Stimulated activated naive CD8-positive, alpha-beta T cell treated with anti-CD3 and anti-CD28 coated beads, Interleukin-15, Interleukin-2, amounts not matched to agents 100 ng/mL and 50 ng/mL, for 24 hours (primary cell): ENCODE measurements around the gene CSNK2A1.

Experiments used
- H3K27ac Mint-ChIP-seq: one replicate; pipeline ENCODE4 v1.8.0; 2021; ENCODE audit warnings: mild to moderate bottlenecking, mixed read lengths
- H3K27me3 Mint-ChIP-seq: one replicate; pipeline ENCODE4 v1.8.0; 2021; ENCODE audit warnings: mixed read lengths
- H3K36me3 Mint-ChIP-seq: one replicate; pipeline ENCODE4 v1.8.0; 2021; ENCODE audit warnings: low read depth, mixed read lengths
- H3K4me1 Mint-ChIP-seq: one replicate; pipeline ENCODE4 v1.8.0; 2021; ENCODE audit warnings: low read depth, mixed read lengths
- H3K4me3 Mint-ChIP-seq: one replicate; pipeline ENCODE4 v1.8.0; 2021; ENCODE audit warnings: mild to moderate bottlenecking, mixed read lengths
- H3K9me3 Mint-ChIP-seq: one replicate; pipeline ENCODE4 v1.8.0; 2021; ENCODE audit warnings: mixed read lengths

The CSNK2A1 gene

DNA sequence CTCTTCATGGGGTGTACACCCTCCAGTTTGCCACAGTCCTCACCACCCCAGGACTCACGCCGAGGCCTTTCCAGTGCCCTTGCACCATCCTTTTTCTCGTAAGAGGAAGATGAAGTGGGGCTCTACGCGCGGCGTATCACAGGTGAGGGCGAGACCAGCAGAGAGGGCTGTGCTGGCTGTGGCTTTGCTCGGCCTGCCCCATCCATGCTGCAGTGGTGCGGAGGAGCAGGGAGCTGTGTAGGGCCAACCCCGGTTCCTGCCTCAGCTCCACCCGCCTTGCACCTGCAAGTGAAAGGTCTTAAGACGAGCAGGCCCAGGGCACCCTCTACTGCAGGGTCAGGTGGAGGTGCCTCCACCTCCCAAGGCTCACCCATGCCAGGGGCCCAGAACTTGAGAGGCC is 111.4 kb downstream of the CSNK2A1 start:
- no peaks in the 10 kb centered on the region for H3K27me3 Mint-ChIP-seq
- H3K4me3 Mint-ChIP-seq = peak overlapping the region; percentile 52
- H3K36me3 Mint-ChIP-seq = peaks cover 64% of the 10 kb centered on the region
- H3K27ac Mint-ChIP-seq = peak overlapping the region; percentile 96
- H3K9me3 Mint-ChIP-seq = no peaks in the 10 kb centered on the region
- H3K4me1 Mint-ChIP-seq = peaks cover 64% of the 10 kb centered on the region

DNA sequence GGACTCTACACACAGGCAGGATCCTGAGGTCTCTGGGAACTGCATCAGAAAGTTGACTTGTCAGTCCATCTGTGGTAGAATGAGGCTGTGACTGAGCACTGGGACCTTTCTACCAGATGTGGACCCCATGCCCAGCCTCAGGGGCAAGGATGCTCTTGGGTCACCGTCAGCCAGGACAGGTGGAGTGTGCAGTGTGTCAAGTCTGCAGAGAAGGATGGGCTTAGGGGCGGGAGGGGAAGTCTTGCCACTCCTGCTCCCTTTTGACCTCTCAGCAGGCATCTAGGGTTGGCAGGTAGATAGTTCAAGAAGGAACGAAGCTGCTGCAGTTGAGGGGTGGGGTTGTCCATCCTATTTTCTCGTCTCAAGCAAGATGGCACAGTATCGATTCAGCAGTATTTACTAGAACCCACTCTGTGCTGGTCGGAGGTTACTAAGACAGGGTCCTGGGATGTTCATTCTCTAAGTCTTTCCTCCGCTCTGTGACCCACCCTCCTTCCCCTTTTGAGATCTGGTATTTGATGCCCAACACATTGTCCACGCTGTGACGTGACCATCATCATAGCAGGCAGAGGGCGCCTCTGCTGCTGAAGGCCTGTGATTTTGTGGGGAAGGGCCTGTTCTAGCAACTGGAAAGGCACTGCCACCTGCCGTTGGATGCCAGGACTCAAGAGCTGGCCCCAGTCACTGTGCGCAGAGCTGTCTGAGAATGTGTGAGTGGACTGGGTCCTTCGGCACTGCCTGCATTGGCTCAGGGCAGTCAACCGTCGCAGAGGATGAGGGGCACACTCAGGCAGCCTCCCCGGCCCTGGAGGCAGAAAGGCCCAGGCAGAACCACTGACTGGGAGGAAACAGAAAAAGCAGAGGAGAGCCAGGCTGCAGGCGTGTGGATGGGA is 112.3 kb downstream of the CSNK2A1 start:
- peak overlapping the region; percentile 61 for H3K4me3 Mint-ChIP-seq

DNA sequence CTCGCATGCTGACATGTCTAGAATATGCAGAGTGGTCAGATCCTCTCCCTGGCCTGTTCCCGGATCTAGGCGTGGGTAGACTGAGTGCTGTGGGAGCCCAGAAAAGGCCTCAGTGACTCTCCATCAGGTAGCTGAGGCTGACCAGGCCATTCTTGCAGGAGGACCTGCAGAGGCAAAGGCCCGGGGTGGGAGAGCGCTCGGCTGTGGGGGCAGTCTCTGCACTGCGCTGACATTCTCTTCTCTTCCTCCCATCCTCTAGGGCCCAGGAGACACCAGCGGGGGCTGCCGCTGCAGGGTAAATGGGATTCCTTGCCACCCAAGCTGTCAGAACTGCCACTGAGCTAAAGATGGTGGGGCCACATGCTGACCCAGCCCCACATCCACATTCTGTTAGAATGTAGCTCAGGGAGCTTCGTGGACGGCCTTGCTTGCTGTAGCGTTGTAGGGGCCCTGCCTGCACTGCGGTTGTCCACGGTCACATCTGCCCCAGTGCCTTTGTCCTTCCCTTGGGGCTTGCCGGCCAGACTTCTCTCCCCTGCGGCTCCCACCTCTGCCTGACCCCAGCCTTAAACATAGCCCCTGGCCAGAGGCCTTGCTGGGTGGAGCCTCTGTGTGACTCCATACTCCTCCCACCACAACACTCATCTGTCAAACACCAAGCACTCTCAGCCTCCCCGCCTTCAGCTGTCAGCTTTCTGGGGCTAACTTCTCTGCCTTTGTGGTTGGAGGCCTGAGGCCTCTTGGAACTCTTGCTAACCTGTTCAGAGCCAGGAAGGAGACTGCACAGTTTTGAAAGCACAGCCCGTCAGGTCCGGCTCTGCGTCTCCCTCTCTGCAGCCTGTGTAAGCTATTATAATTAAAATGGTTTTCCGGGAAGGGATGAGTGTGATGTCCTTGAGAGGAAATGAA is 113.2 kb downstream of the CSNK2A1 start:
- Mint-ChIP-seq H3K4me3 (no peak overlapping the region), H3K9me3 (no peaks in the 10 kb centered on the region), H3K27ac (no peak overlapping the region), H3K36me3 (peaks cover 52% of the 10 kb centered on the region), H3K4me1 (peaks cover 60% of the 10 kb centered on the region), H3K27me3 (no peaks in the 10 kb centered on the region)

More for the DNA sequence above, 112.3 kb downstream of the CSNK2A1 start:
- Mint-ChIP-seq H3K9me3 (no peaks in the 10 kb centered on the region), H3K27ac (peak overlapping the region; percentile 96), H3K36me3 (peaks cover 59% of the 10 kb centered on the region), H3K27me3 (no peaks in the 10 kb centered on the region), H3K4me1 (peaks cover 66% of the 10 kb centered on the region)

DNA sequence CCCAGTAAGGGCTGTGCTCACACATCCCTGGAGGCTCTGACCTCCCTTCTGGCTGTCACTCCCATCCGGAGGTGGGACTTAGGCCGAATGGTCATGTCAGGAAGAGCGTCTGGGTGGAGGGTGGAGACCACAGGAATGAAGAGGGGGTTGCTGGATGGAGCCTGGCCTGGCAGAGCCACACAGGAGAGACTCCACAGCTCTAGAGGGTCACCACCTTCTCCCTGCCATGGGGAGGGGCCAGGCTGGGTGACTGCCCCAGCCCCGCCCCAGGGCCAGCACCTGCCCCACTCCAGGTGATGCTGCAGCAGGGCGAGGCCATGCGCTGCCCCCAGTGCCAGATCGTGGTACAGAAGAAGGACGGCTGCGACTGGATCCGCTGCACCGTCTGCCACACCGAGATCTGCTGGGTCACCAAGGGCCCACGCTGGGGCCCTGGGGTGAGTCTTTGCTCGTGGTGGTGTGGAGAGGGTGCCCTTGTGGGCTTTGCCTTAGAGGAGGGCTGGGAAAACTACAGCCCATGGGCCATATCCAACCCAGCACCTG is 114.9 kb downstream of the CSNK2A1 start:
- H3K27me3 Mint-ChIP-seq = no peaks in the 10 kb centered on the region
- H3K4me1 Mint-ChIP-seq = peaks cover 44% of the 10 kb centered on the region

DNA sequence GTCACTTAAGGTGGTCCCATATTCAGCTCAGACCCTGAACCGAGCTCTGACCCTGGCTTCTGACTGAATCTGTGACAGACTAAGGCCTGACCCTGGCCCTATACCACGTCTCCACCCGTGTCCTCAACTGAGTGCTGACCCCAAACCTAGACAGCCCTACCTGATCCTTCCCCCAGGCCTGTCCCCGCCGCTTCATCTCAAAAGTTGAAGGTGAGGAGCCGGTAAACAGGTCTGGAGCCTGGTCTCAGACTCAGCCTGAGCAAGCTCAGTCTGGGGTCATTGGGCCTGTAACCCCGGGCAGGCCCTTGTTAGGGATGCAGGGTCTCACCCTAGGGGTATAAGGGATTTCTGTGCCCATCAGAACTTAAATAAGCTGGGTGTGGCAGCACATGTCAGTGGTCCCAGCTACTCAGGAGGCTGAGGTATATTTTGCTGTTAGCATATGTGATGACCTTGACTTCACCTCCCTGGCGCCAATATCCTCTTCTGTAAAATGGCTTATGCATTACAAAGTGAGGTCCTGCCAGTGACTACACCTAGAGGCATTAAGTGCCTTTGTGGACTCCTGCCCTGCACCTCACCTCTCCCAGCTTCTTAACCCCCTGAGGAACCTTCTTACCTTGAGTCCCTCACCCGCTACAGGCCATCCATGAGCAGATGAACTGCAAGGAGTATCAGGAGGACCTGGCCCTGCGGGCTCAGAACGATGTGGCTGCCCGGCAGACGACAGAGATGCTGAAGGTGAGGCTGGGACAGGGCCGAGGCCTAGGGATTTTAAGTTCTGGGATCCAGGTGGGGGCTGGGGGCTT is 115.5 kb downstream of the CSNK2A1 start:
- peak overlapping the region; percentile 26 for H3K27ac Mint-ChIP-seq
- peaks cover 37% of the 10 kb centered on the region for H3K4me1 Mint-ChIP-seq
- peaks cover 55% of the 10 kb centered on the region for H3K36me3 Mint-ChIP-seq
- H3K9me3 Mint-ChIP-seq = no peaks in the 10 kb centered on the region
- no peaks in the 10 kb centered on the region for H3K27me3 Mint-ChIP-seq
- no peak overlapping the region for H3K4me3 Mint-ChIP-seq

More for the DNA sequence above, 114.9 kb downstream of the CSNK2A1 start:
- Mint-ChIP-seq H3K27ac (no peak overlapping the region), H3K4me3 (no peak overlapping the region), H3K9me3 (no peaks in the 10 kb centered on the region), H3K36me3 (peaks cover 60% of the 10 kb centered on the region)

DNA sequence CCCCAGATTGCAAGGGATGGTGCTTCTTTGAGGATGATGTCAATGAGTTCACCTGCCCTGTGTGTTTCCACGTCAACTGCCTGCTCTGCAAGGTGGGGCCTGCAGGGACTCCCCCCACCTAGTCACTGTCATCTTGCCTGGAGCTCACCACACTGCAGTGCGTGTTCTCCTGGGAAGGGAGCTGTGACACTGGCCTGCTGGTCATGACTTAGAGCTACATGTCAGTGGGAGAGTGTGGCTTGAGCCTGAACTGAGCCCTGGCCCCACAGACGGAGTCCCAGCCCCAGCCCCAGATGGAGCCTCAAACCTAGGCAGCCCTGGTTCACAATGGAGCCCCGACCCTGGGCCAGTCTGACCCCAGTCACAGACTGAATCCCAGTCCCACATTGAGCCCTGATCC is 116.2 kb downstream of the CSNK2A1 start:
- Mint-ChIP-seq H3K9me3 (no peaks in the 10 kb centered on the region), H3K36me3 (peaks cover 59% of the 10 kb centered on the region), H3K27ac (peak overlapping the region; percentile 26), H3K27me3 (no peaks in the 10 kb centered on the region), H3K4me1 (peaks cover 30% of the 10 kb centered on the region), H3K4me3 (no peak overlapping the region)

DNA sequence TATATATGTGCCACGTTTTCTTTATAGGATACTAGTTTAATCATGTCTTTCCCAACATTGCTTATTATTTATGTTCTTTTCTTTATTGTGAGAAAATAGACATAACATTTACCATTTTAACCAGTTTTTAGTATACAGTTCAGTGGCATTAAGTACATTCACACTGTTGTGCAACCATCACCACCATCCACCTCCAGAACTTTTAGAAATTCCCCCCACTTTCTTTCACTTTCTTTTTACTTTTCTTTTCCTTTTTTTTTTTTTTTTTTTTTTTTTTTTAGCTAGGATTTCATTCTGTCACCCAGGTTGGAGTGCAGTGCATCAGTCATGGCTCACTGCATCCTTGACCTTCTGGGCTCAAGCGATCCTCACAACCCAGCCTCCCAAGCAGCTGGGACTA is 117.0 kb downstream of the CSNK2A1 start:
- Mint-ChIP-seq H3K27me3 (no peaks in the 10 kb centered on the region), H3K36me3 (peaks cover 65% of the 10 kb centered on the region), H3K4me3 (no peak overlapping the region), H3K4me1 (peaks cover 22% of the 10 kb centered on the region), H3K27ac (no peak overlapping the region), H3K9me3 (no peaks in the 10 kb centered on the region)
